Measurements from ENCODE around the gene ADORA1.

GRCh38 chr1:203144661-203145060 lies 17.1 kb downstream of the ADORA1 start:
- TF ChIP-seq CTCF (IDR thresholded peaks at IDR 0.05; ENCODE audit: extremely low read depth in 1 of 2, insufficient read depth in 1 of 2, low read depth in 1 of 2, low read length in 2 of 2) (no peak), MAX (IDR thresholded peaks at IDR 0.05; ENCODE audit: insufficient read depth, insufficient read length) (no peak), EZH2 (IDR thresholded peaks at IDR 0.05; ENCODE audit: borderline replicate concordance, low read depth, low read length, severe bottlenecking) (no peak), FOS (IDR thresholded peaks at IDR 0.05; ENCODE audit: borderline replicate concordance, insufficient read depth, low read length) (no peak), POLR2AphosphoS5 (IDR thresholded peaks at IDR 0.05; ENCODE audit: insufficient read depth, low read depth, low read length) (no peak), POLR2A (IDR thresholded peaks at IDR 0.05; ENCODE audit: low read depth, low read length) (no peak), MYC (IDR thresholded peaks at IDR 0.05; ENCODE audit: low read depth, low read length) (no peak), GATA2 (IDR thresholded peaks at IDR 0.05; ENCODE audit: insufficient read depth, insufficient read length, low read depth, low read length) (no peak), JUN (IDR thresholded peaks at IDR 0.05; ENCODE audit: borderline replicate concordance, insufficient read depth, insufficient read length, low read depth) (no peak)
